ENCODE measurements around the gene OR52J3. TPM values are rescaled to one million over a fixed set of nuclear protein-coding genes. Genes with fewer than 3 reads are reported as not detected.
A peak's percentile ranks its signal among the peaks of the same experiment; 100 is the strongest.

OR52J3 gene
- not detected in 3 replicates for polyA plus RNA-seq
- not detected for polyA plus RNA-seq (2011; ENCODE audit: low read depth)
- polyA plus RNA-seq (2011; cell fraction: cytosol; rRNA removed) = not detected in 2 replicates
- polyA plus RNA-seq (2011; cell fraction: nucleus; rRNA removed) = not detected in 2 replicates
- not detected in 2 replicates for polyA plus RNA-seq (2012; ENCODE audit: low replicate concordance)
- not detected in 3 replicates for polyA minus RNA-seq
- not detected for polyA minus RNA-seq (2011; cell fraction: cytosol; rRNA and poly(A)+ RNA removed)
- polyA minus RNA-seq (2011; cell fraction: nucleus; rRNA and poly(A)+ RNA removed) = not detected in 2 replicates

DNA sequence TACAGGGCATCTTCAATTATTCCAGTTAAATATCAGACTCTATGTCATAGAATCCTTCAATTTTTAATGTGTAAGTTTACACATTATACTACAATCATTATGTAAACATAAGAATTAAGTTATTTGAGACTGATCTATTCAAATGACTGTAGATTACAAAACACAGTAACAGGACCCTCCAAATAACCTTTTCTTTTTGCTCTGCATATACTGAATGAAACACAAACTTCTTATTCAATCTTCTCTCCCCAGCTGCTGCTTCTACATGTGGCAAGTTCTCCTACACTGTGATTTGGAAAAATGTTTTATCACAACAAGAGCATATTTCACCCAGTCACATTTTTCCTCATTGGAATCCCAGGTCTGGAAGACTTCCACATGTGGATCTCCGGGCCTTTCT, at the start of gene OR52J3:
TSS of gene OR52J3 (plus strand) at position 301 of the 400 bp plus-strand sequence. CDS start at position 301, 0 bp downstream.
- no peaks in the 10 kb centered on the region for H4K20me1 ChIP-seq (ENCODE audit: control insufficient read depth, extremely low read depth, insufficient read depth, low read length)
- TF ChIP-seq EZH2 (IDR thresholded peaks at IDR 0.05; ENCODE audit: low read length) = no peak
- TF ChIP-seq, protein P1, sequence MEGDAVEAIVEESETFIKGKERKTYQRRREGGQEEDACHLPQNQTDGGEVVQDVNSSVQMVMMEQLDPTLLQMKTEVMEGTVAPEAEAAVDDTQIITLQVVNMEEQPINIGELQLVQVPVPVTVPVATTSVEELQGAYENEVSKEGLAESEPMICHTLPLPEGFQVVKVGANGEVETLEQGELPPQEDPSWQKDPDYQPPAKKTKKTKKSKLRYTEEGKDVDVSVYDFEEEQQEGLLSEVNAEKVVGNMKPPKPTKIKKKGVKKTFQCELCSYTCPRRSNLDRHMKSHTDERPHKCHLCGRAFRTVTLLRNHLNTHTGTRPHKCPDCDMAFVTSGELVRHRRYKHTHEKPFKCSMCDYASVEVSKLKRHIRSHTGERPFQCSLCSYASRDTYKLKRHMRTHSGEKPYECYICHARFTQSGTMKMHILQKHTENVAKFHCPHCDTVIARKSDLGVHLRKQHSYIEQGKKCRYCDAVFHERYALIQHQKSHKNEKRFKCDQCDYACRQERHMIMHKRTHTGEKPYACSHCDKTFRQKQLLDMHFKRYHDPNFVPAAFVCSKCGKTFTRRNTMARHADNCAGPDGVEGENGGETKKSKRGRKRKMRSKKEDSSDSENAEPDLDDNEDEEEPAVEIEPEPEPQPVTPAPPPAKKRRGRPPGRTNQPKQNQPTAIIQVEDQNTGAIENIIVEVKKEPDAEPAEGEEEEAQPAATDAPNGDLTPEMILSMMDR (optimal IDR thresholded peaks at IDR 0.05 in 1 of 3, IDR thresholded peaks at IDR 0.05 in 1 of 3, conservative IDR thresholded peaks at IDR 0.05 in 1 of 3; ENCODE audit: extremely low read depth in 1 of 3, insufficient read depth in 2 of 3, low read length in 3 of 3) = no peak
- H3K27ac ChIP-seq (ENCODE audit: control insufficient read depth, insufficient read depth, low read length) = no peak within 1 kb of the TSS
- no peaks in the 10 kb centered on the region for H3K79me2 ChIP-seq (ENCODE audit: control insufficient read depth, insufficient read depth, low read length)
- no peak within 1 kb of the TSS for H2AFZ ChIP-seq (ENCODE audit: control insufficient read depth, low read length)
- FAIRE-seq = no peak
- no peak within 1 kb of the TSS for H3K4me3 ChIP-seq (ENCODE audit: control insufficient read depth in 2 of 3, extremely low read depth in 1 of 3, insufficient read depth in 2 of 3, low read depth in 1 of 3, low read length in 3 of 3)
- DNase-seq (ENCODE audit: low read depth, low spot score) = no peak
- H3K4me2 ChIP-seq (ENCODE audit: control insufficient read depth, extremely low read depth, insufficient read depth, low read depth, low read length) = no peak within 1 kb of the TSS
- dilution Hi-C loops (cut with MboI; ENCODE audit: extremely low pct_ligation_motif_present, low sequenced_read_pairs) = no loop called here
- H3K9ac ChIP-seq (ENCODE audit: control insufficient read depth, extremely low read depth, insufficient read depth, low read length) = no peak within 1 kb of the TSS
- H3K4me1 ChIP-seq (ENCODE audit: control insufficient read depth, extremely low read depth, insufficient read depth, low read length) = no peaks in the 10 kb centered on the region
- H3K9me3 ChIP-seq (ENCODE audit: control insufficient read depth, low read depth, low read length) = no peaks in the 10 kb centered on the region
- H3K27me3 ChIP-seq (ENCODE audit: control insufficient read depth, extremely low read depth, insufficient read depth, low read length) = no peaks in the 10 kb centered on the region
- no peaks in the 10 kb centered on the region for H3K36me3 ChIP-seq (ENCODE audit: control insufficient read depth in 2 of 2, extremely low read depth in 1 of 2, insufficient read depth in 2 of 2, low read length in 2 of 2)
- H3K9me1 ChIP-seq (ENCODE audit: control insufficient read depth, extremely low read depth, insufficient read depth, low read length) = no peaks in the 10 kb centered on the region

DNA sequence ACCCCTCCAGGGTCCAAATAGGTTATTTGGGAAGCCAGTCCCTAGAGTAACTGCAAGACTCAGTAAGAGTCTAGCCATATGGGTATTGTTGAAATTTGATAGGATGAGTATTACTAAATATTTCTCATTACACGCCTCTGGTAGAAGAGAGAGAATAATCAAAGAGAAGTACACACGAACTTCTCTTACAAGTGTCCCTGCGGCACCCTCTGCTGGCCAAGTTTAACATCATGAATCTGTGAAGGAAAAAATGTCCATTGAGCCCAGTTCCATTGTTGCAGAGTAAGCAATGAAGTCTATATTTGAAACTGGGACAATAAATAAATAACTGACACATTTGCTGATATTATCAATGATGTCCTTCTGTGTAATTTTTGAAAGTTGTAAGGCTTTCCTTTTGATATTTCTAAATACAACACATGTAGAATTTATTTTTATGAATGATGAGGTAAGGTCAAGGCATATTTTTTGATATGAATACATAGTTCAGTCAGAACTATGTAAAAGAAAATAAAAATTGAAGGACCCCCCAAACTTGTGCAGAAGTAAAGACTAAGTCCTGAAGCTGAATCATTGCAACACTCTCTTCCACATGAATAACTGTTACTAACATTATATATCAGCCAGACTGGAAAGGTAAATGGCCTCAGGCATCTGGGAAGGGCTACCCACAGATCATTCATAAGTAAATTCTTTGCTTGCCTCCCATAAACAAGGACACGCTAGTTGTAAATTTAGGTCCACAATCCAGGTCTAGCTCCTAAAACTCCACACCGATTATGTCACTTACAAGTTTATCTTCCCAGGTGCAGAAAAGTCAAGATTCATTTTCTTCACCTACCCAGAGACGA, 41.7 kb upstream of the OR52J3 start:
- dilution Hi-C loops (cut with MboI; ENCODE audit: extremely low pct_ligation_motif_present, low sequenced_read_pairs) = no loop called here
- peaks cover 4% of the 10 kb centered on the region for H3K4me1 ChIP-seq (ENCODE audit: control insufficient read depth, extremely low read depth, insufficient read depth, low read length)
- no peaks in the 10 kb centered on the region for H4K20me1 ChIP-seq (ENCODE audit: control insufficient read depth, extremely low read depth, insufficient read depth, low read length)
- H3K4me2 ChIP-seq (ENCODE audit: control insufficient read depth, extremely low read depth, insufficient read depth, low read depth, low read length) = no peak overlapping the region
- DNase-seq (ENCODE audit: low read depth, low spot score) (peak; percentile 56), FAIRE-seq (peak; percentile 51)
- no peaks in the 10 kb centered on the region for H3K36me3 ChIP-seq (ENCODE audit: control insufficient read depth in 2 of 2, extremely low read depth in 1 of 2, insufficient read depth in 2 of 2, low read length in 2 of 2)
- H3K9ac ChIP-seq (ENCODE audit: control insufficient read depth, extremely low read depth, insufficient read depth, low read length) = no peak overlapping the region
- no peak overlapping the region for H3K27ac ChIP-seq (ENCODE audit: control insufficient read depth, insufficient read depth, low read length)
- no peaks in the 10 kb centered on the region for H3K9me3 ChIP-seq (ENCODE audit: control insufficient read depth, low read depth, low read length)
- no peaks in the 10 kb centered on the region for H3K79me2 ChIP-seq (ENCODE audit: control insufficient read depth, insufficient read depth, low read length)
- H3K4me3 ChIP-seq (ENCODE audit: control insufficient read depth in 2 of 3, extremely low read depth in 1 of 3, insufficient read depth in 2 of 3, low read depth in 1 of 3, low read length in 3 of 3) = no peak overlapping the region
- no peaks in the 10 kb centered on the region for H3K27me3 ChIP-seq (ENCODE audit: control insufficient read depth, extremely low read depth, insufficient read depth, low read length)
- no peak overlapping the region for H2AFZ ChIP-seq (ENCODE audit: control insufficient read depth, low read length)
- TF ChIP-seq, protein P1 (optimal IDR thresholded peaks at IDR 0.05 in 1 of 3, IDR thresholded peaks at IDR 0.05 in 1 of 3, conservative IDR thresholded peaks at IDR 0.05 in 1 of 3; ENCODE audit: extremely low read depth in 1 of 3, insufficient read depth in 2 of 3, low read length in 3 of 3) = peak; percentile 57 to 67 (median 60)
- TF ChIP-seq EZH2 (IDR thresholded peaks at IDR 0.05; ENCODE audit: low read length) = no peak
- no peaks in the 10 kb centered on the region for H3K9me1 ChIP-seq (ENCODE audit: control insufficient read depth, extremely low read depth, insufficient read depth, low read length)

All from keratinocyte (primary cell).